Measurements from ENCODE around the gene KCNJ11.

Gene KCNJ11

DNA sequence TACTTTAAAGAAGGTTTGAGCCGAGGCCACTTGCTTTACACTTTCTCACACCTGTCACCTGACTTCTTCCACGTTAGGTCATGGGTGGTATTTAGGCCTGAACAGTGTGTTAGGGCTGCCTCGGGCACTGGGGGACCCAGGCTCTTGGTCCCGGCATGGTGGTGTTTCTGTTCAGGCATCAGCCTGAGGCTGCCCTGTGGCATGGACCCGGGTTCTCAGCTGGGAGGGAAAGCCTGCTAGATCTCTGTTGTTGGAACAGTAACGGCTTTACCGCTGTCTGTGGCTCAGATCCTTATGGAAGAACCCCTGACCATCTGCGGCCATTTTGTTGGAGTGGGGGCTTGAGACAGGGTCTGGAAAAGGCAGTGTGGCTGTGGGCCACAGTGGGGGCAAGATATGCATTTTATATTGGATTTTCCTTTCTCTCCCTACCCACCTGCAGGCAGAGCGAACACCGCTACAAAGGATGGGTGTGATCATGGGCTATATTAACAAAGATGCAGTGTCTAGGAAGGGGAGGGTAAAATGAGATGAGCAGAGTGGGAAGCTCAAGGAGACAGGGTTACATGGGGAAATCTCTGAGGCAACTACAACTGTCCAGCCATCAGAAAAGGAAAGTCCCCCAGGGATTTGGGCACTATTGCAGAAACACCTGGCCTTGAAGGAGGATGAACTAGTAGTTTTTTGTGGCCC lies 1.6 kb upstream of the KCNJ11 start:
- no peak for DNase-seq (ENCODE audit: low read depth)

DNA sequence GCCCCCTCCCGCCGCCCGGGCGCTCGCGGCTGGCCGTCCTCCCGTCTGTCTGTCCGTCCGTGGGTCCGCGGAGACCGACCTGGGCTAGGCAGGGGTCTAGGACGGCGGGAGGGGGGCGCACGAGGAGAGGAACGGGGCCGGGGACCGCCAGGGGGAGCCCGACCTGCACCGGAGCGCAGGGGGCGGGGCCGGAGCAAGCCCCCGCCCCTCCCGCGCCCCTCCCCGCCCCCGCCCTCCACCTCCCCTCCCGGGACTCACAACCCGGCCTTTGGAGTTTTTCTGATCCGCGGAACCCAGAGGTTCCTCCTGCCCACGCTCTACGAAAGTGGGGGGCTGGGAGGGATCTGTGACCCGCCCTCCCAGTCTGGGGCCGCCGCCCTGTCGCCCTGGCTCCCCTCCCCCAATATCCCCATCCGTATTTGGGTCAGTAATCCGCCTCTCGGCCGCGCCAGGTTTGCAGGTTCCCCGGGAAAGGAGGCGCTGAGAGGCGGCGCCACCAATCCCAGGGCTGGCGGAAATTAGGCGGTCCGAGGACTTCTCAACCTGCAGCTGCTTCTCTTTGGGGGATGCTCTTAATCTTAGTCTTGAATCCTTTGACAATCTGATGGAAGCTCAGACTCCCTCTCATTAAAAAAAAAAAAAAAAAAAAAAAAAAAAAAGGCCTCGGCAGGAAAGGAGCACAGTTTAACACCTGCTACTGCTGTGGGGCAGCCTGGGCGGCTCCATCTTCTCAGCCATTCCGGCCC lies 925 bp upstream of the KCNJ11 start:
- peak; percentile 32 for DNase-seq (ENCODE audit: low read depth)

DNA sequence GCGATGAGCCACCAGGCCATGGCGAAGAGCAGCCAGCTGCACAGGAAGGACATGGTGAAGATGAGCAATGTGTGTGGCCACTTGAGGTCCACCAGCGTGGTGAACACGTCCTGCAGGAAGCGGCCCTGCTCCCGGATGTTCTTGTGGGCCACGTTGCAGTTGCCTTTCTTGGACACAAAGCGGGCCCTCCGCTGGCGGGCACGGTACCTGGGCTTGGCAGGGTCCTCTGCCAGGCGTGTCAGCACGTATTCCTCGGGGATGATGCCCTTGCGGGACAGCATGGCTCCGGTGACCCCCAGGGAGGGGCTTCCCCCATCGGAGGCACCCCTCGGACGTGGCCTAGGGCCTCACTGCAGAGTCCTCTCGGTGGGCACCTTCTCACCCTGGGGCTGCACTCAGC lies 648 bp downstream of the KCNJ11 start:
- DNase-seq (ENCODE audit: low read depth): no peak

DNA sequence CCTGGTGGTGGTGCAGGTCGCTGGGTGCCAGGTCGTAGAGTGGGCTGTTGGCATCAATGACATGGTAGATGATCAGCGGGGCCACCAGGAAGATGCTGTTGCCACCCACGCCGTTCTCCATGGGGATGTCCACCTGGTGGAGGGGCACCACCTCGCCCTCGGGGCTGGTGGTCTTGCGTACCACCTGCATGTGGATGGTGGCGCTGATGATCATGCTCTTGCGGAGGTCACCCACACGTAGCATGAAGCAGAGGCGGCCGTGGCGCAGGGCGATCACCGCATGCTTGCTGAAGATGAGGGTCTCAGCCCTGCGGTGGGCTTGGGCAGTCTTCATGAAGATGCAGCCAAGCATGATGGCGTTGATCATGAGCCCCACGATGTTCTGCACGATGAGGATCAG lies 1.2 kb downstream of the KCNJ11 start:
- DNase-seq (ENCODE audit: low read depth): no peak

DNA sequence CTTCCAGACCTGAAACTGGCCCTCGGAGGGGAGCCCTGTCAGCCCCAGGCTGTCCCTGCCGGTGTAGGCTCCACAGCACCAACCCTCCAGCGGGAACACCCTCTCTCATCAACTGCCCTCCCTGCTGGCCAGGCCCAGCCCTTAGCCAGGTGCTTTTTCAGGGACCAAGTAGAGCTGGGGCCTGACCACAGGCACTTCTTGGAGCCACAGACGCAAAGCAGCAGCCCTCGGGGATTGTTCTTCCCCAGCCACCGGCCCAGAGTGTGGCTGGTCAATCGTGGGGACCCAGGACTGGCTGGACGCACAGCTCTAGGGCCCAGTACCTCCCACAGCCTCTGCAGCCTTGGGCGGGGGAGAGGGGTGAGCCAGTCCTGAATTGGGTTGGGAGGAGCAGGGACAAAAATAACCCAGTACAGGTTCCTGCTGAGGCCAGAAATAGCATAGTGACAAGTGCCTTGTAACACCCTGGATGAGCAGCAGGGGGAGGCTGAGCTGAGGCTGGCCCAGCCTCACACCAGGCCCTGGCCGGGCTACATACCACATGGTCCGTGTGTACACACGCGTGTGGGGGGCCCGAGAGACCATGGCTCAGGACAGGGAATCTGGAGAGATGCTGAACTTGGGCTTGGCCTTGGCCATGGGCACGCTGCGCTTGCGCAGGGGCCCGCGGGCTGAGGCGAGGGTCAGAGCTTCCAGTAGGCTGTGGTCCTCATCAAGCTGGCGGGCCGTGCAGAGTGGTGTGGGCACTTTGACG lies 2.0 kb downstream of the KCNJ11 start:
- DNase-seq (ENCODE audit: low read depth): peak; percentile 55

DNA sequence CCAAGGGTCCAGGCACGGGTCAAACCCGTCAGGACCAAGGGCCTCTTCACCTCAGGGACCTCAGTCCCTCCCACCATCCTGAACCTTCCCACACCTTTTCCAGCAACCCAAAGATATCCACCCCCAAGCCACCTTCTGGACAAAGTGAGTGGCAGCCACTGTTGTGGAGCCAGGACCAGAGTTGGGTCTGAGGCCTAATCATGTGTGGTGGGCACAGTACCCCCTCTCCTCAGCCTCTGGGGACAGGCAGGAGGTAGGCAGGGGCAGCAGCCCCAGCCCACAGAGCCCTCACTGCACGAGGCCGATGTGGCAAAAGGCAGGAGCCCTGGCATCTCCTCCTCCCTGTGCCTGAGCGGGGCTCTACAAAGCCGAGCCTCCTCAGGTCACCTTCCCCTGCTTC lies 2.5 kb downstream of the KCNJ11 start:
- DNase-seq (ENCODE audit: low read depth): no peak

DNA sequence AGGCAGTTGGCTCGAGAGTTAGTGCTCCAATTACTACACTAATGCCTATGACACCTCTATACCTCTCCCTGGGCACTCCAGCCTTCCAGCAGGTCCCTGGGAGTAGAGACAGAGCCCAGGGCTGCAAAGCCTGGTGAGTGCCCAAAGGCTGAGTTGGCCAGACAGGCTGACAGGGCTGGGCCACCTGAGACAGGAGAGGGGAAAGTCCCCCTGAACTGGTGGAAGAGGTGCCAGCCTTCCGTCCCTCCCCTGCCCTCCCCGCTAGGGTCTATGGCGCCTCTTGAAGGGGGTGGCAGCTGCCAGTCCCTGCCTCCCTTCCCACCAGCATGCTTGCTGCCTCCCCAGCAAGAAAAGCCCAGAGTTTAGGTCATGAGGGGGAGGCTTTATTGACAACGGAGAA lies 3.0 kb downstream of the KCNJ11 start:
- DNase-seq (ENCODE audit: low read depth): no peak

DNA sequence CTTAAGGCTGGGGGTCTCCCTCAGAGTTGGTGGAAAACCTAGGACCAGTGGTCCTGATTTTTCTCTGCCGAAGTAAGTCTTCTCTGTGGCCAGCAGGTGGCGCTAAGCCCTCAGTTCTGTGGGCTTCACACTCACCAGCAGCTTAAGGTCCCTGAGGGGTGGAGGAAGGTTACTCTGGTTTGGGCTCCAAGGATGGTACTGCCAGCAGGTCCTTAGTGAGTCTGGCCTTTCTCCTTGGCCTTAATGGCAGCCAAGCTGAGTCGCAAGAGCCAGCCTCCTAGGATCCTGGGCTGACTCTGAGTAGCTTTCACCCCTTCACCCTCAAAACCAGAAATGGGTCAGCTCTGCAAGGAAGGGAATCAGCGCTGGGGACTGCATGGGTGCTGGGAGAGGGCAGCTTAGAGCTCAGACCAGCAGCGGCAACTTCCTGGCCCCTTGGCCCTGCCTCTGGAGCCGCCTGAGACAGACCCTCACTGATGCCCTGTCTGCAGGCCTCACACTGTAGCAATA lies 4.4 kb downstream of the KCNJ11 start:
- peak; percentile 77 for DNase-seq (ENCODE audit: low read depth)

DNA sequence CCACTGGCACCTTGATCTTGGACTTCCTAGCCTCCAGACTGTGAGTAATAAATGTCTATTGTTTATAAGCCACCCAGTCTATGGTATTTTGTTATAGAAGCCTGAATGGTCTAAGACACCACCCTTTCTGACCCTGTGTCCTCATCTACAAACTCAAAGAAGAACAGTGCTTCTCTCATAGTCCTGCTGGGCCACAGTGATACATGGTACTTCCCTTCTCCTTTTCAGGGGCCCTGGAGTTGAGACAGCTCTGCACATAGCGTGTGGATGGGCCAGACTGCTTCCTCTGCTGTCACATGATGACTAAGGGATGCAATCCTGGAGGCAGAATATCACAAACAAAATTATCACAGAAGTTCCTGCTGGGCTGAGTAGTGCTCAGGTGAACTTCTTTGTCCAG lies 5.0 kb downstream of the KCNJ11 start:
- peak; percentile 29 for DNase-seq (ENCODE audit: low read depth)

DNA sequence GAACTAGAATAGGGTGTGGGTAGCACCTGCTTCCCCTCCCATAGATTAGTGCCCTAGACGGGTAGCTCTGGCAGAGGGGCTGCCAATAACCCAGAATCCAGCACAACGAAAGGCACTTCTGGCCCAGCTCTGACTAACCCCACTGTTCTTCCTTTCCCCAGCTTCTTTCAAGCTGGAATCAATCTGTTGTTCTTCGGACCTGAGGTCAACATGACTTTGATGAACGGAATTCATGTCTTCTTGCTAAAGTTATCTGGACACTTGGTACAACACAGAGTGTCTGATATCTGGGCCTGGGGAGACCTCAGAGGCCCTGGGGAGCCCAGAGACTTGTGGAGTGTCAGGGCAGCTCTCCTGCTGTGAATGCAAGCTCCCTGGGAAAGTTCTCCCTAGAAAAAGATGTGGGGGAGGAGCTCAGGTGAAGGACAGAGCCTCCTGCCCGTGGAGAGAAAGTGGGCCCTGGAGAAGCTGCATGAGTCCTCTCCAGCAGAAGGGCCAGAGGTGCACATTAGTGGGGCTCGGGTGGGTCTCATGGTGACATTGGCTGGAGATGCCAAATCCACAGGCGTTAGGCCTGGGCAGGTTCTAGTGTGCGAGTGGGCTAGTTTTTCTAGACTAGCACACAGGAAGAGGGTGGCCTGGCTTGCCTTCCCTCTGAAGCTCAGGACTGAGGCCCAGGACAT lies 6.3 kb downstream of the KCNJ11 start:
- DNase-seq (ENCODE audit: low read depth): peak; percentile 39

DNA sequence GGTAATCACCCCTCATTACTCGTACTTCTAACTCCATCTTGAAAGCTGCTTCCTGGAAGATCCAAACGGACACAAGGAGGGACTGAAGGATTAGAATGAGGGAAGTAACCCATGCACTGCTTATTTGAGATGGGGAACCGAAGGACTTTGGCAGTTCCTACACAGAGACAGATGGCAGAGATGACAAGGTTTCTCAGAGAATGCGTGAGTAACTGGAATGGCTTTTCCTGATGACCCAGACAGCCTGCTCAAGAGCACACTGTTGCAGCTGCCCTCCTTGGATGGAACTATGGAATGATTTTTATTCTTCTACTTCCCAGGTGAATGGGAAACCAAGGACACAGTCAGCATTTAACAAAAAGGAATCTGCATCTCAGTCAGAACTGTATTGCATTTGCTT lies 7.3 kb downstream of the KCNJ11 start:
- peak; percentile 35 for DNase-seq (ENCODE audit: low read depth)

DNA sequence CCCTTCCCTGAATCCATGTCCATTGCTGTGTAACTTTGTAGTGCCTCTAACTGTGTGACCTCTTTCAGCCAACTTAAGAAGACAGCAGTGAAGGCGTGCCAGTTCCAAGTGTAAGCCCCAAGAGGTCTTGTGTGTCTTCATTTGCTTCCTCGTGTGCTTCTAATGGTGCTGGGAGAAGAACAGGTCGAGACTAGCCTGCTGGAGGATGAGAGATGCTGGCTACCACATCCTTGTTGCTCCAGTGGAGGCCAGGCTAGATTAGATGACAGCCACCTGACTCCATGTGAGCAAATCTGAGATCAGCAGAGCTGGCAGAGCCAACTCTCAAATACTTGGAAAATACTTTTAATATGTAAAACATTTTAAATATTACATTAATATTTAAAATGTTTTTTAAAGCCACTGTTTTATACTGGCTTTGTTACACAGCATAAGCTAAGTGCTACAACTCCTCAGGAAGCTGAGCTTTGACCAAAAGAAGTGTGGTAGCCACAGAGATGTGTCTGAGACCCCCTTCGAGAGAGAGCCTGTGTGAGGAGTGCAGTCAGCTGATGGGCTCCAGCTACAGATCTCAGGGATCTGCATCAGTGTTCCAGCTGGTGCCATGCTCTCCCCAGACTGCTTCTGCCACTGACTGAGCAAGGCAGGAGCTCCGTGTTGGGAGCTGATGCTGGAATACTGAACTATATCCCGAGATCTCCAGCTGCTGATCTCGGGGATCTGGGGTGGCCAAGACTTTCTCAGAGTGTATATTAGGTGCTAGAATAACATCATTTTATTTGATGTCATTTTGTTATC lies 8.9 kb downstream of the KCNJ11 start:
- no peak for DNase-seq (ENCODE audit: low read depth)

DNA sequence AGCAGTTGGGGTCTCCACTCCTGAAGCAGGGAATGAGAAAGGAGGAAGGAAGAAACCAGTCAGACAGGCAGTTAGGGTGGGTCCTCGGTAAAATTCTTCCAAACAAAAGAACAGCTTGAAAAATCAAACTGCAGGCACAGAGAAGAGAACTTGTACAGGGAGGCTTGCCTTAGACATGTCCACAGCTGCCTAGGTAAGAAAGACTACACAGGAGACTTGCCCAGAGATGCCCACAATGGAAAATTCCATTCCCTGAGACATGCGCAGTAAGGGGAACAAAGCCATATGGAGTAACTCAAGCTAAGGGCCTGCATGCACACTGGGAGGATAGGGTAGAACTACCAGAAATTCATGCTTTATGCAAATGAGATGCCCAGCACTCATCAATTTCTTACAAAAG lies 9.8 kb downstream of the KCNJ11 start:
- no peak for DNase-seq (ENCODE audit: low read depth)

DNA sequence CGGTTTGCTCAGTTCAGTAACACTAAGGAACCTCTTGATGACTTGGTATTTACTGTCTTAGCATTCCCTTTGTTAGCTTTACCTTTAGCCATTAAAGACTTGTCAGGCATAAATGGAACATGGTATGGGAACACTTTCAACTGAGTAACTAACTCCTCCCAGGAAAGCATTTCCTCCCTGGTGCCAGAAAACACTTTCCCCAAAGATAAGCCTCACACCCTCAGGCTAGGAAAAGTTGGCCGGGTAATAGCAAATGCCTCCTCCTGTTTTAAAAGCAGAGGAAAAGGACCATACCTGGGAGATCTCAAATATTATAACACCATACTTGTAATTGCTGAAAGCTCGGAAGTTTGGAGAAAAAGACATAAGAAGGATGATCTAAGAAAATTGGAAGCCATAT lies 12.0 kb downstream of the KCNJ11 start:
- DNase-seq (ENCODE audit: low read depth): no peak

DNA sequence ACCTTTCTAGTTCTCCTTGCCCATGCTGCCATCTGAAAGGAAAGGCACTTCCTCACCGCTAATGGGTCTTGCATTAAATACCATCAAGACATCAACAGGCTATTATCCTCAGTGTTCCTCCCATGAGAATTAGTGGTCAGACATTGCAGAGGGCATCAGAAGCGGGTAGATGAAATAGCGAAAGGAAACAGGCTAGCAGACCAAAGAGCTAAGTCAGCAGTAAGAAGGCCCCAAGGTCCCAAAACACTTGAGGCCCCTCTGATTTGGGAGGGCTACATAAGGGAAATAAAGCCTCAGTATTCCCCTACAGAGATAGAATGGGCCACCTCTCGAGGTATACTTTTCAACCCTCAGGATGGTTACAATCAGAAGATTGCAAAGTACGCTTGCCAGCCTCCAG lies 12.9 kb downstream of the KCNJ11 start:
- DNase-seq (ENCODE audit: low read depth): no peak

DNA sequence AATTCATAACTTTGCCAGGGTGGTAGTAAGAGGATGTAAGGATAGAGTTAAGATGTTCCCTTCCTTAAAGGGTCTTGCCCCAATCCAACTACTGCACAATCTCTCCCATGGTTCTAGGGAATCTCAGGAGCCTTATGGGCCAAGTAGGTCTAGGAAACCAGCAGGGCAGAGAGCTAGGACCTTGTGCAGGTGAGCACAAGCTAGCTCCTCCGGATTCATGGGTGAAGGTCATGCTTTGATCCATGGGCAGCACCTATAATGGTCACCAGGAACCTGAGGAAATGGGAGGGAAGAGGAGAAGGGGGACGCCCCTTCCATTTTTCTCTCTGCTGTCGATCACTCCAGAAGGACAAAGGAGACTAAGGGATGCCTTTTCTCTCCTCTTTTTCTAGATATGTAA lies 16.8 kb downstream of the KCNJ11 start:
- peak; percentile 47 for DNase-seq (ENCODE audit: low read depth)

DNA sequence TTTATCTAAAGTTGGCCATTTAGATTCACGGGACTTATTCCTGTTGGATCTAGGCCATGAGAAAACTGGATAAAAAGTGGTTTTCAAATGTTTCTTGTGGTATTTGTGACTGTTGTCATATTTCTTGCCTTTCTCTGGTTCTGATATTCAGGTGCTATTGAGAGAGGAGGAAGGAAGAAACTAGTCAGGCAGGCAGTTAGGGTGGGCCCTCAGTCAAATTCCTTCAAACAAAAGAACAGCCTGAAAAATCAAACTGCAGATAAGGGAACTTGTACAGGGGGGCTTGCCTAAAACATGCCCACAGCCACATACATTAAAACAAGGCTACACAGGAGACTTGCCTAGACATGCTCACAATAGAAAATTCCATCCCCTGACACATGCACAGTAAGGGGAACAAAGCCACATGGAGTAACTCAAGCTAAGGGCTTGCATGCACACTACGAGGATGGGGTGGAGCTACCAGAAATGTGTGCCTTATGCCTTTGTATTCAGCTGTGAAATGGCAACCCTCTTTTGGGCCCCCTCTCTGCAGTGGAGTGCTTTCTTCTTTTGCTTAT lies 18.7 kb downstream of the KCNJ11 start:
- no peak for DNase-seq (ENCODE audit: low read depth)

DNA sequence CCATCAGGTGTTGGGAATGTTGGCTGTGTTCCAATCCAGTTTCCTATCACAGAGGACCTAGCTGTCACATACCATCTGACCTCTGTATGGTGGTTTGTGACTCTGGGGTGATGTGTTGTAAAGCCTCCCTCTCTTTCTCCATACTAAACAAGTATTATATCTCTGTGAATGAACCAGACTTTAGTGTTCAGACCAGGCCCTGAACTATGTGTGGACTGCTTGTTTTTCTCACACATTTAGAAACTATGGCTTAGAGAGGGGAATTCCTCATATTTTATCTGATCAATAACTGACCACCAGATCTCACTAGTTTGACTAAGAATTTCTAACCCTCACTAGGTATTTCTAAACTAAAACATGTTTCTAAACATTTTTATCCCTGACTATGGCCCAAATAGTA lies 19.4 kb downstream of the KCNJ11 start:
- no peak for DNase-seq (ENCODE audit: low read depth)

DNA sequence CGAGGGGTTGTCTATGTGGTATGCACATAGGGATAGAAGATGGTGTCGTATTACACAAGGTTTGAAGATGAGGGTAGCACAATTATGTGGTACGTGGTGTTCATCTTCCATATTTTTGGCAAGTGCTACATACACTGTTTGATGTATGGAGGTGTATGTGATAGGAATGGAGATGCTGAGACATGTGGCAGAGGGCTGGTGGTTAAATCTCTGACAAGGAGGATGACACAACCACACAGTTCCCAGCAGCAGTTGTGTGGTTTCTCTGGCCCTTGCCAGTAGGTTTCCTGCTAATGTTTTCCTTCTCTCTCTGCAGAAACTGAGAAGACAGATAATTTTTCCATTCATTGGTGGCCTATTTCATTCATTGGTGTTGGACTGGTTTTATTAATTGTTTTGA lies 19.9 kb downstream of the KCNJ11 start:
- DNase-seq (ENCODE audit: low read depth): no peak

DNA sequence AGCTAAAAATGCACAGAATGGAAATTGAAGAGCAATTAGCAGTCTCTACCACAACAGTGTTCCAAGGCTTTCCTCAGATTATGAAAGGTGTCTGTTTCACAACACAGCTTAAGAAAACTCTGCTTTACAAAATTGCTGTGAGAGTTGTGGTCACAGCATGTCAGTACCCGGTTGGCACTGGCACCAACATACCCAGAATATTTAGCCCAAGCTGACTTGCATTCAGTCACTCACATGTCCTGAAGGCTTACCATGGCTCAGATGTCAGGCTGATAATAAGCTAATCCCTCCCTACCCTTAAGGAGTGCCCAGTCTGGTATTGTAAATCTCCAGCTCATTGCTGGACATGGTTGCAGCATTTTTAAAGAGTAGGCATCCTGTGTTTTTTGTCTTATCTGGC lies 22.0 kb downstream of the KCNJ11 start:
- no peak for DNase-seq (ENCODE audit: low read depth)

DNA sequence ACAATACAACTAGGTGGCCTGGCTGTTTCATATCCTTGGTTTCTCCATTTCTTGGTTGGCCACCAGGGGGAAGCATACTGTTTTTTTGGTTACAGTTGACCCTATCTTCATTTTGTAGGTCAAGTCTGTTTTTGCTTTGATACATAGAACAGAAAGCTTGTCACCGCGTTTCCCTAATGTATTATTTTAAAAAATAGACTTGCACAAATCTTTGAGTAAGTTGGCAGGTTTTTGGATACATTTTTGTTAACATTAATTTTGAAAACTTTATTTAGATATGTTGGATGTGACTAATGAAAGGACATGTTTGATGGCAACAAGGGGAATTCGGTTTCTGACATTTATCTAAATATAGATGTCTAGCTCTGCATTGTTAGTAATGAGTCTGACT lies 33.9 kb downstream of the KCNJ11 start:
- DNase-seq (ENCODE audit: low read depth): peak; percentile 72
